IMR-90 (cell line): Measurements from ENCODE around the gene CASTOR1.

Experiments
- CHD1 ChIP-seq: IDR thresholded peaks from 2 replicates; pipeline ENCODE4 v1.6.1; 2012; ENCODE audit warnings: low read depth, low read length, improper control_type of control experiment
- FOS ChIP-seq: fragments of 150-350 bp; IDR thresholded peaks from 2 replicates; pipeline ENCODE4 v1.6.1; 2016; ENCODE audit warnings: low read depth, low read length
- NFE2L2 ChIP-seq: fragments of 150-350 bp; IDR thresholded peaks from 2 replicates; pipeline ENCODE4 v1.6.1; 2016; ENCODE audit warnings: low read depth, mild to moderate bottlenecking, low read length
- POLR2A ChIP-seq: IDR thresholded peaks from 2 replicates; pipeline ENCODE4 v1.6.1; 2012; ENCODE audit warnings: mild to moderate bottlenecking, low read depth, low read length
- TF ChIP-seq, protein P1 (sequence below): conservative IDR thresholded peaks from 2 replicates; pipeline ENCODE4 v1.5.1; 2012; ENCODE audit warnings: mild to moderate bottlenecking, low read depth, low read length, improper control_type of control experiment

DNA sequence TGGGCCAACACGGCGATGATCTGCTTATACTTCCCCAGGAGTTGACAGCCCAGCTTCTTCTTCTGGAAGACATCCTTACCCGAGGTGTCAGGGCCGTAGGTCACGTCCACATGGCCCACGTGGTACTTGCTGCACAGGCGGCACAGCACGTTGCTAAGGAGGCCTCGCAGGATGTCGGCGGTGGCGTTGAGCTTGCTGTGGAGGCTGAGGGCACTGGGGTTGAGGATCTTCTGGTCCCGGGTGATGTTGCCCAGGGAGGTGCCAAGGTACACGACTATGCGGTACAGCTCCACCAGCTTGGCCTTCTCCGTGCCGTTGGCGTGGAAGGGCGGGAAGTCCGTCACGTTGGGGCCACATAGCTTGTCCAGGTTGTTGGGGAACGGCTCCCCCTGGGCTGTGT lies 45.6 kb downstream of the CASTOR1 start:
- TF ChIP-seq POLR2A, result no peak
- TF ChIP-seq, protein P1, sequence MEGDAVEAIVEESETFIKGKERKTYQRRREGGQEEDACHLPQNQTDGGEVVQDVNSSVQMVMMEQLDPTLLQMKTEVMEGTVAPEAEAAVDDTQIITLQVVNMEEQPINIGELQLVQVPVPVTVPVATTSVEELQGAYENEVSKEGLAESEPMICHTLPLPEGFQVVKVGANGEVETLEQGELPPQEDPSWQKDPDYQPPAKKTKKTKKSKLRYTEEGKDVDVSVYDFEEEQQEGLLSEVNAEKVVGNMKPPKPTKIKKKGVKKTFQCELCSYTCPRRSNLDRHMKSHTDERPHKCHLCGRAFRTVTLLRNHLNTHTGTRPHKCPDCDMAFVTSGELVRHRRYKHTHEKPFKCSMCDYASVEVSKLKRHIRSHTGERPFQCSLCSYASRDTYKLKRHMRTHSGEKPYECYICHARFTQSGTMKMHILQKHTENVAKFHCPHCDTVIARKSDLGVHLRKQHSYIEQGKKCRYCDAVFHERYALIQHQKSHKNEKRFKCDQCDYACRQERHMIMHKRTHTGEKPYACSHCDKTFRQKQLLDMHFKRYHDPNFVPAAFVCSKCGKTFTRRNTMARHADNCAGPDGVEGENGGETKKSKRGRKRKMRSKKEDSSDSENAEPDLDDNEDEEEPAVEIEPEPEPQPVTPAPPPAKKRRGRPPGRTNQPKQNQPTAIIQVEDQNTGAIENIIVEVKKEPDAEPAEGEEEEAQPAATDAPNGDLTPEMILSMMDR, result no peak
- TF ChIP-seq NFE2L2, result no peak
- TF ChIP-seq CHD1, result 0 out of 2 replicates have a peak, but pooled peaks have one; percentile 30
- no peak for TF ChIP-seq FOS
